ENCODE results near the gene BCL7A.
A peak's percentile ranks its signal among the peaks of the same experiment; 100 is the strongest.

Gene BCL7A

DNA sequence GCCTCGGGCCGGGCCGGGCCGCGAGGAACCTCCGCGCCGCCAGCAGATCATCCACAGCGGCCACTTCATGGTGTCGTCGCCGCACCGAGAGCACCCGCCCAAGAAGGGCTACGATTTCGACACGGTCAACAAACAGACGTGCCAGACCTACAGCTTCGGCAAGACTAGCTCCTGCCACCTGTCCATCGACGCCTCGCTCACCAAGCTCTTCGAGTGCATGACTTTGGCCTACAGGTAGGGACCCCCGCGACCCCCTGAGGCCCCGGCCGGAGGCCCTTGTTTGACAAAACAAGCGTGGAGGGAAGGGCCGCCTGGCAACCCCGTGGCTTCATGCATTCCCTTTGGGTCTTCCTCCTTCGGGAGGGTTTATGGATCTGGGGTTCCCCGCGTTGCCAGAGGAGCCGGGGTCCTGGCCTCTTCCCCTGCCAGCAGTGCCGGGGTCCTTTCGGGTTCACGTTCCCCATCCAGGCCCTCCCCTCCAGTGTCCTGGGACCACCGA lies 57.4 kb downstream of the BCL7A start:
- no peak for TF ChIP-seq POLR2A (IDR thresholded peaks at IDR 0.05; ENCODE audit: low read depth, low read length)
- DNase-seq (ENCODE audit: insufficient read length, low spot score) (no peak), FAIRE-seq (no peak)

GRCh38 chr12:122079532-122080081 lies 57.9 kb downstream of the BCL7A start:
- DNase-seq (ENCODE audit: insufficient read length, low spot score) = no peak
- TF ChIP-seq POLR2A (IDR thresholded peaks at IDR 0.05; ENCODE audit: low read depth, low read length) = no peak
- FAIRE-seq = no peak

DNA sequence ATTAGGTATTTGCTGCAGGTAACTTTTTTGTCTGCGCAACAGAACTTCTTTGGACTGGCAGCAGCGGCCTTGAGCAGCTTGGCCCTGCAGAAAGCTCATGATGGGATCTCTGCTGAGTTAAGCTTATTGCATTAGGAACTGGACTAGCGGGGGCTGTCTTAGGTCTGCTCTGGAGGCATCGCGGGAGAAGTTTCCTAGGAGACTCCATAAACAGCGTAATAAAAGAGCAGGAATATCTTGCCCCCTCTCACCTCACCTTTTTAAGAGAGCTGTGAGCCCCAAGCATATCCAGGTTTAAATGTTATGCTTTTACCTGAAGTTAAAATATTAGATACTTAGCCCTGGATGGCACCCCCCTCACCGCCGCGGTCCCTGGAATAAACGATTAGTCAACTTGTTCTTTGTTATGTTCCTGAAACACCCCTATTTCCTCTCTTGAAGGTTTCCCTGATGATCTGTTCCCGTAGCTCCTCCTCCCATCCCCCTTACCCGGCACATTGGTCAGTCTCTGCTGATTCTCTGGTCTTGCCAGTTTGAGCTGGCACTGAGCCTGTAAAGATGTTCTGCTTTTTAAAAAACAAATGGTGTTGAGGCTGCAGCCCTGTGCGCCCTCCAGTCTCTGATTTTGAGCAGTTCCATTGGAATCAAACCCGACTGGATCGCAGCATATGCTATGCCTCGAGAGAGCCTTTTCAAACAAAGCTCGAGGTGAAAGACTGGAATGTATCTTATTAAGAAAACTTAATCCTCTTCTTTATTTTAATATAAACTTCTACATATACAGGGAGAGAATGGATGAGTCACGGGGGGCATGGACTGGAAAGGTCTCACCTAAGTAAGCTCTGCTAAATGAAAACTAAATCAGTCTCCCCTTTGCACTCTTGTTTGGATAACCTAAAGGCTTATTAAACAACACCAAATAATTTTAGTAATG lies 58.7 kb downstream of the BCL7A start:
- DNase-seq (ENCODE audit: insufficient read length, low spot score) = peak; percentile 96
- FAIRE-seq = peak; percentile 62
- TF ChIP-seq POLR2A (IDR thresholded peaks at IDR 0.05; ENCODE audit: low read depth, low read length) = no peak

GRCh38 chr12:122081083-122081696 lies 59.5 kb downstream of the BCL7A start:
- no peak for TF ChIP-seq POLR2A (IDR thresholded peaks at IDR 0.05; ENCODE audit: low read depth, low read length)
- FAIRE-seq = no peak
- peak; percentile 56 for DNase-seq (ENCODE audit: insufficient read length, low spot score)

DNA sequence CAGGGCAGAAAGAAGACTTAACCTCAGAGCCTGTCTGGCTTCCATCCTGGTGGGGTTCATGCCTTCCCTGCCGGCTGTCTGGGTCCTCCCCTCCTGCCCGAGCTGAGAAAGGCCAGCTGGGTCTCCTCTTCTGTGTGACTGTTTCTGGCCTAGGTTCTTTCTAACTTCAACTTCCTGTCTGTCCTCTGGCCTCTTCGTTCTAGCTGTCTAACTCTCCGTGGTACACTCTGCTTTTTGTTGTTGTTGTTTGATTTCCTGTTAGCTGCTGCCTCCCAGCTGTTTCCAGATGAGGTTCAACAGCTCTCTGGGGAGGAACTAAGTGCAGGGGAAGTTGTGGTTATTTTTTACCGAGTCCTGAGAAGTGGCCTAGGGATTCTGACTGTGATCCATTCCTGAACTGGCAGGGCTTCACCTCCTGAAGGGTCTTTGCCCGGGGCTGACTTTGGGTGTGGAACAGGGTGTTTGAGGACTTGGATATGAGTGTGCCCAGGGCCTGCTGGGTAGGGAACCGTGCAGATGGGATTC lies 60.1 kb downstream of the BCL7A start:
- TF ChIP-seq POLR2A (IDR thresholded peaks at IDR 0.05; ENCODE audit: low read depth, low read length) = no peak
- DNase-seq (ENCODE audit: insufficient read length, low spot score) (peak; percentile 34), FAIRE-seq (no peak)

GRCh38 chr12:122082621-122083356 lies 61.1 kb downstream of the BCL7A start:
- no peak for TF ChIP-seq POLR2A (IDR thresholded peaks at IDR 0.05; ENCODE audit: low read depth, low read length)
- FAIRE-seq = no peak
- DNase-seq (ENCODE audit: insufficient read length, low spot score) = no peak

DNA sequence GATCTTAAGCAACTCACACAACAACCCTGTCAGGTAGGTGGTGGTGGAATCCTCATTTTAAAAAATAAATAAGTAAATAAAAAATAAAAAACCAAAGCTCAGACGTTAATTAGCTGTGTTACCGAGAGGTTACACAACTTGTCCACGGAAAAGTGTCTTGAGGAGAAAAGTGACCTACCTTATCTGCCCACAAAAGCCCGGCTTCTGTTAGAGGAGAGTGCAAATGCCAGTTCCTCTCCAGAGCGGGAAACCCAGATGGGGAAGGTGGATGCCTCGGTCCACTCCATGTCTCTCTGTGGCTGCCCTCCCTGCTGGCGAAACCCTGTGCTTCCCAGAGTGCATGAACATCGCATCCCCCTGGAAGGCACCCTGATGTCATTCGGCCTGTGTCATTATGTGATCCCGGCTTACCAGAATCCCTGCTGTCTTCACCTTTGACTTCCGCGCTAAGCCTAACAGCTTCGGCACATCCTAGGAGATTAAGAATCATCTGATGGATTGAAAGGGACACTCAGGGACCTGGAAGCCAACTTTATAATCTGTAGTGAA lies 63.2 kb downstream of the BCL7A start:
- DNase-seq (ENCODE audit: insufficient read length, low spot score) (no peak), FAIRE-seq (no peak)
- TF ChIP-seq POLR2A (IDR thresholded peaks at IDR 0.05; ENCODE audit: low read depth, low read length) = no peak

DNA sequence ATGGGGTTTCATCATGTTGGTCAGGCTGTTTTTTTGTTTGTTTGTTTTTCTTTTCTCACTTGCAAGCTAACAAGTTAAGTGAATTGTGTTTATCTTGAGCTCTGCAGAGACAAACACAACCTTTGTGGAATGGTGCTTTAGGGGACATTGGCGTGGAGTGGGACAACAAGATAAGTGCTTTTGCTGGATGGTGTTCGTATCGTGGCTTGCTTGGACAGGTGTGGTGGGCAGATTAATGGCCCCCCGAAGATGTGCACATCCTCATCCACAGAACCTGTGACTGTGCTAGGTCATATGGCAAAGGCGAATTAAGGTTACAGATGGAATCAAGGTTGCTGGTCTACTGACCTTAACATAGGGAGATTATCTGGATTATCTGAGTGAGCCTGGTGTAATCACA lies 63.9 kb downstream of the BCL7A start:
- FAIRE-seq = no peak
- no peak for TF ChIP-seq POLR2A (IDR thresholded peaks at IDR 0.05; ENCODE audit: low read depth, low read length)
- DNase-seq (ENCODE audit: insufficient read length, low spot score) = no peak

GRCh38 chr12:122086116-122086515 lies 64.4 kb downstream of the BCL7A start:
- no peak for FAIRE-seq
- TF ChIP-seq POLR2A (IDR thresholded peaks at IDR 0.05; ENCODE audit: low read depth, low read length) = no peak
- DNase-seq (ENCODE audit: insufficient read length, low spot score) = no peak

GRCh38 chr12:122086641-122087285 lies 65.1 kb downstream of the BCL7A start:
- FAIRE-seq (no peak), DNase-seq (ENCODE audit: insufficient read length, low spot score) (no peak)
- no peak for TF ChIP-seq POLR2A (IDR thresholded peaks at IDR 0.05; ENCODE audit: low read depth, low read length)

- no peak for TF ChIP-seq POLR2A (IDR thresholded peaks at IDR 0.05; ENCODE audit: low read depth, low read length)
- DNase-seq (ENCODE audit: insufficient read length, low spot score) = no peak
- no peak for FAIRE-seq
These were observed 65.9 kb downstream of the BCL7A start for GRCh38 chr12:122087431-122088178.

DNA sequence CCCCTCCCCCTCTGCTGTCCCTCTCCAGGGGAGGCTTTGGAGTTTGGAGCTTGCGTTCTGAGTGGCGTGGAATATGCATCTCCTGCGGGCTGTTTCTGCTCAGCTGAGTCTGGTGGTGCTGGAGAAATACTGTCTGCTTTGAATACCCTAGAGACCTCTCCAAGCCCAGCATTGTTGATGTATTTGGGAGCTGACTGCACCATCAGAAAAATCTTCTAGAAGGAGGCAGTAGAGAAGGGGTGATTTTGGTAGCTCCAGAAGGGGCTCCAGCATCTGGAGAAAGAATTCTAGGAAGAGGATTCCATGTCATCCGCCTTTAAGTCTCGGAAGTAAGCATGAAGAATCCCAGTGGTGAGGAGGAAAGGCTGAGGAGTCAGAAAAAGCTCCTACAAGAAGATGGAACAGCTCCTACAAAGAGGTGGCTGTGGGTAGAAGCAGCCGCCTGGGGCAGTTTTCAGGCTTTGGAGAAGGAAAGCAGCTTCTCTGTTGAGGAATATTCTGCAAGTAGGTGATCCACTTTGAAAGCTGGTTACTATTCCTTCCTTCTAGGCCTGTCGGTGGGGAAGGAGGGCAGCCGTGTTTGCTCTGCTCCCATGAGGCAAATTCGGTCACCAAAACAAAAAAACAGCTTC lies 66.6 kb downstream of the BCL7A start:
- DNase-seq (ENCODE audit: insufficient read length, low spot score) (no peak), FAIRE-seq (no peak)
- no peak for TF ChIP-seq POLR2A (IDR thresholded peaks at IDR 0.05; ENCODE audit: low read depth, low read length)

All from H54 (cell line).